Lung (tissue), 12 donors: Measurements from ENCODE around the gene OXNAD1. TPM values are rescaled to one million over a fixed set of nuclear protein-coding genes. Genes with fewer than 3 reads are reported as not detected.

Experiments used
- ATAC-seq: fragments of 200-7000 bp; cut with Tn5 transposase; one replicate; pipeline ENCODE4 v1.9.1; 2020; ENCODE audit warnings: moderate number of reproducible peaks; ENCODE audit not compliant: insufficient read depth, low FRiP score
- DNase-seq, 3 donors: peaks; one replicate each; pipeline ENCODE4 v3.0.0-alpha.2; 2013 to 2017
- H3K27ac ChIP-seq, 2 donors: one replicate each; pipeline ENCODE4 v1.5.1; 2013; ENCODE audit warnings: mild to moderate bottlenecking in 2 of 2, moderate library complexity in 2 of 2, control low read depth in 1 of 2, inconsistent platforms in 1 of 2, low read depth in 1 of 2, low read length in 1 of 2
- H3K27me3 ChIP-seq, 3 donors: one replicate each; pipeline ENCODE4 v1.5.1; 2013; ENCODE audit warnings: low read length in 2 of 3; ENCODE audit not compliant: control insufficient read depth in 3 of 3, insufficient read depth in 3 of 3
- H3K36me3 ChIP-seq, 4 donors: one replicate each; pipeline ENCODE4 v1.5.1; 2013; ENCODE audit warnings: low read length in 4 of 4, mild to moderate bottlenecking in 1 of 4, moderate library complexity in 1 of 4; ENCODE audit not compliant: control insufficient read depth in 4 of 4, insufficient read depth in 4 of 4
- H3K4me1 ChIP-seq, 5 donors: one replicate each; pipeline ENCODE4 v1.5.1; 2013; ENCODE audit warnings: low read length in 5 of 5, mild to moderate bottlenecking in 2 of 5, moderate library complexity in 1 of 5; ENCODE audit not compliant: control insufficient read depth in 5 of 5, insufficient read depth in 5 of 5
- H3K4me3 ChIP-seq: one replicate; pipeline ENCODE4 v1.5.1; 2013; ENCODE audit warnings: mild to moderate bottlenecking, control low read depth, moderate library complexity
- H3K9ac ChIP-seq, 2 donors: one replicate each; pipeline ENCODE4 v1.5.1; 2013; ENCODE audit warnings: low read length in 2 of 2, control low read depth in 1 of 2; ENCODE audit not compliant: insufficient read depth in 1 of 2
- H3K9me3 ChIP-seq, 4 donors: one replicate each; pipeline ENCODE4 v1.5.1; 2013; ENCODE audit warnings: low read length in 3 of 4, mild to moderate bottlenecking in 1 of 4, moderate library complexity in 1 of 4; ENCODE audit not compliant: control insufficient read depth in 4 of 4, insufficient read depth in 3 of 4
- CTCF ChIP-seq: IDR thresholded peaks from 2 replicates; pipeline ENCODE4 v1.5.1; 2012; ENCODE audit warnings: mild to moderate bottlenecking; ENCODE audit errors: control extremely low read depth, extremely low read depth
- WGBS, 2 donors: extraction: QIAGEN DNeasy Blood & Tissue Kit; methylation state at CpG; one replicate each; pipeline ENCODE4 v1.1.7; 2013; 5-methylcytosine and 5-hydroxymethylcytosine counted together
- polyA plus RNA-seq, 2 donors: library from polyadenylated mRNA; stranded (reverse); fragments of 200-250 nt; gene quantifications; one replicate each; pipeline ENCODE4 v1.2.1, GENCODE V29; 2013
- total RNA-seq, 2 donors: library from RNA; depleted of rRNA in 1 of 2; stranded (reverse); fragments of >200 nt in 1 of 2; gene quantifications; one replicate each; pipeline ENCODE4 v1.2.1, GENCODE V29; 2014 to 2021
- donor health status: control.
- donor health status: control.
- donor health status: Bipolar disorder and iron deficiency.
- donor health status: healthy.
- donor health status: DM: yes; HTN: yes; CAD: no.

OXNAD1 gene
- total and polyA plus RNA-seq, 4 donors, result 4.4 to 23.4 (median 9.4) TPM

DNA sequence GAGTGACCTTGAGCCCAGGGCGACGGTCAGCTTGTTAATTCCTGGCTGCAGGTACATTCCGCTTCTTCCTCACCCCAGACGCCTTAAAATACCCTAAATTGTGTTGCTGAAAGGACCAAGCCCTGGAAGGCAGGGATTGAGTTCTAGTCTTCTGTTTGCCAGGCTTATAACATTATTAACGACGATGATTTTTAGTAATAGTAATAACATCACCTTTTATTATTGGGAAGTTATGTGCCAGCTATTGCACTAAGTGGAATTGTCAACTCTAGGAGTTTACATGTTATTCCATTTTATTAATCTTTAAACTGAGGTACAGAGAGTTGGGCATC is 409 bp downstream of the OXNAD1 start:
- TF ChIP-seq CTCF, result no peak
- peak overlapping the region; percentile 69 to 99 for H3K27ac ChIP-seq
- WGBS, 2 donors, result 0 to 2% methylated on average over 6 of the region's 6 CpGs
- peak overlapping the region; percentile 100 for H3K9ac ChIP-seq
- H3K36me3 ChIP-seq, result peaks cover 0 to 3% (median 0%) of the 10 kb centered on the region in 4 donors
- no peaks in the 10 kb centered on the region for H3K27me3 ChIP-seq
- H3K4me1 ChIP-seq, result peaks cover 0 to 20% (median 6%) of the 10 kb centered on the region in 5 donors
- H3K9me3 ChIP-seq, result no peaks in the 10 kb centered on the region
- DNase-seq (peak in 1 of 3 donors; percentile 29), ATAC-seq (no peak)
- peak overlapping the region; percentile 89 for H3K4me3 ChIP-seq

- WGBS, 2 donors, result 87 to 92% methylated on average over 3 of the region's 3 CpGs
- Histone ChIP-seq H3K9ac (no peak overlapping the region), H3K27ac (no peak overlapping the region)
Measured at GRCh38 chr3:16266714-16267113, 1.7 kb downstream of the OXNAD1 start.

DNA sequence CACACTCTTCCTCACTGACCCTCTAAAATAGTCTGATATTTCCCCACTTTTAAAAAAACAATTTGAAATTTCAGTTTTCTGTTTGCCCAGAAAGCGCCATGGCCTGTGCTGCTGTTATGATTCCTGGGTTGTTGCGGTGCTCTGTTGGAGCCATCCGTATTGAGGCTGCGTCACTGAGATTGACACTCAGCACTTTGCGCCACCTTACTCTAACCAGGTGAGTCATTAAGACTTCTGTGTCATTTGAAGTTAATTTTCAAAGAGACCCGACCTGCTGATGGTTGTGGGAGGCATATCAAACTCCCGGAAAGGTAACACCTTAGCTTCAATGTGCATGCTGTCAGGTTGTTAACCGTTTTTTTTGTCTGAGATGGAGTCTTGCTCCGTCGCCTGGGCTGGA is 5.8 kb downstream of the OXNAD1 start:
- ATAC-seq (no peak), DNase-seq (no peak)
- 95 to 96% methylated on average over 10 of the region's 10 CpGs for WGBS, 2 donors
- no peak overlapping the region for H3K4me3 ChIP-seq
- H3K36me3 ChIP-seq, result peaks cover 3 to 16% (median 9%) of the 10 kb centered on the region in 4 donors
- H3K9me3 ChIP-seq, result no peaks in the 10 kb centered on the region
- no peak overlapping the region for H3K27ac ChIP-seq
- TF ChIP-seq CTCF, result no peak
- H3K4me1 ChIP-seq, result peaks cover 0 to 8% (median 3%) of the 10 kb centered on the region in 5 donors
- H3K9ac ChIP-seq, result no peak overlapping the region
- no peaks in the 10 kb centered on the region for H3K27me3 ChIP-seq

More at GRCh38 chr3:16266714-16267113, 1.7 kb downstream of the OXNAD1 start:
- H3K27me3 ChIP-seq, result no peaks in the 10 kb centered on the region
- DNase-seq, result no peak
- no peak for TF ChIP-seq CTCF
- H3K9me3 ChIP-seq, result no peaks in the 10 kb centered on the region
- H3K36me3 ChIP-seq, result peaks cover 3 to 9% (median 5%) of the 10 kb centered on the region in 4 donors
- H3K4me1 ChIP-seq, result peaks cover 0 to 20% (median 6%) of the 10 kb centered on the region in 5 donors
- no peak overlapping the region for H3K4me3 ChIP-seq
- ATAC-seq, result no peak

DNA sequence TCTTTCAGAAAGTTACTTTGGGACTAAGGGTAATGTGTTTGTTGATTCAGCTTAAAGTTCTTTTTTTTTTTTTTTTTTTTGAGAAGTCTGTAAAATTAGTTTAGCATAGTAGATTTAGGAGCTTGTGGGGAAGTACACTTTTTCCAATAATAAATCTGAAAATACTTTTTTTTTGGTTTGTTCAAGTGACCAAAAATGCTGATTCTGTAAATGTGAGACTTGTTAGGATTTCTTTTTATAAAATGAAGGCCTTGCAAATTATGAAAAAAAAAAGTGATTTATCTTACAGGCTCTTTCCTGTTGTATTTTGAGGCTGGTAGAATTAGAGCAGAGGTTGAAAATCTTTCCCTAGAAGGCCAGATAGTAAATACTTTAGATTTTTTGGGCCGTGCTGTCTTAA is 7.6 kb downstream of the OXNAD1 start:
- DNase-seq, result no peak
- H3K9me3 ChIP-seq, result no peaks in the 10 kb centered on the region
- no peak for TF ChIP-seq CTCF
- H3K36me3 ChIP-seq, result peaks cover 7 to 16% (median 11%) of the 10 kb centered on the region in 4 donors
- no peak overlapping the region for H3K27ac ChIP-seq
- 92 to 100% methylated on average over 1 of the region's 1 CpG for WGBS, 2 donors
- H3K4me1 ChIP-seq, result no peaks in the 10 kb centered on the region
- no peak overlapping the region for H3K4me3 ChIP-seq
- H3K9ac ChIP-seq, result no peak overlapping the region
- ATAC-seq, result no peak
- no peaks in the 10 kb centered on the region for H3K27me3 ChIP-seq
